Mucosa of rectum (tissue), 2 donors: ENCODE results near the gene CELA1.
"Not testable (repeated sequence)": the region's sequence is repeated elsewhere in the genome, so short reads cannot be mapped to it uniquely, and the experiment has no call there.

ENCODE experiments used
- H3K27ac ChIP-seq, 2 donors: one replicate each; pipeline ENCODE4 v1.7.0; 2013; ENCODE audit warnings: inconsistent platforms in 2 of 2, low read depth in 2 of 2, low read length in 2 of 2
- H3K27me3 ChIP-seq, 2 donors: one replicate each; pipeline ENCODE4 v1.7.0; 2013; ENCODE audit warnings: low read length in 2 of 2; ENCODE audit not compliant: control insufficient read depth in 2 of 2, insufficient read depth in 2 of 2
- H3K36me3 ChIP-seq, 2 donors: one replicate each; pipeline ENCODE4 v1.7.0; 2013; ENCODE audit warnings: low read length in 2 of 2; ENCODE audit not compliant: control insufficient read depth in 2 of 2, insufficient read depth in 2 of 2
- H3K4me1 ChIP-seq, 2 donors: one replicate each; pipeline ENCODE4 v1.7.0; 2013; ENCODE audit warnings: low read length in 2 of 2, mild to moderate bottlenecking in 1 of 2; ENCODE audit not compliant: control insufficient read depth in 2 of 2, insufficient read depth in 2 of 2
- H3K4me3 ChIP-seq, 2 donors: one replicate each; pipeline ENCODE4 v1.7.0; 2013; ENCODE audit warnings: low read length in 2 of 2
- H3K9ac ChIP-seq, 2 donors: one replicate each; pipeline ENCODE4 v1.7.0; 2013; ENCODE audit warnings: low read length in 2 of 2, low read depth in 1 of 2, mild to moderate bottlenecking in 1 of 2
- H3K9me3 ChIP-seq, 2 donors: one replicate each; pipeline ENCODE4 v1.7.0; 2013; ENCODE audit warnings: low read length in 2 of 2; ENCODE audit not compliant: control insufficient read depth in 2 of 2
- donor health status: healthy.
- donor health status: Normal muscosa, but diverticular disease.

Gene CELA1

GRCh38 chr12:51293696-51294095, 52.8 kb downstream of the CELA1 start:
- H3K4me1 ChIP-seq, result peaks cover 0 to 4% of the 10 kb centered on the region in 2 donors
- H3K4me3 ChIP-seq, result no peak overlapping the region
- H3K36me3 ChIP-seq, result no peaks in the 10 kb centered on the region
- no peak overlapping the region for H3K9ac ChIP-seq
- H3K27ac ChIP-seq, result no peak overlapping the region
- no peaks in the 10 kb centered on the region for H3K27me3 ChIP-seq
- H3K9me3 ChIP-seq, result no peaks in the 10 kb centered on the region

GRCh38 chr12:51291603-51292513, 54.6 kb downstream of the CELA1 start:
- Histone ChIP-seq H3K27ac (peak overlapping the region; percentile 63 to 78), H3K4me3 (peak overlapping the region; percentile 44 to 62)
- not testable (repeated sequence) for H3K9me3 ChIP-seq, H3K9ac ChIP-seq, H3K27me3 ChIP-seq, H3K4me1 ChIP-seq, H3K36me3 ChIP-seq

- Histone ChIP-seq H3K27ac (no peak overlapping the region), H3K9ac (no peak overlapping the region), H3K27me3 (no peaks in the 10 kb centered on the region), H3K9me3 (no peaks in the 10 kb centered on the region), H3K4me1 (no peaks in the 10 kb centered on the region), H3K4me3 (no peak overlapping the region), H3K36me3 (peaks cover 2 to 16% of the 10 kb centered on the region in 2 donors)
Observed at GRCh38 chr12:51285843-51286242, 60.6 kb downstream of the CELA1 start.

- no peaks in the 10 kb centered on the region for H3K27me3 ChIP-seq
- H3K4me3 ChIP-seq, result no peak overlapping the region
- no peaks in the 10 kb centered on the region for H3K9me3 ChIP-seq
- no peak overlapping the region for H3K9ac ChIP-seq
- no peaks in the 10 kb centered on the region for H3K4me1 ChIP-seq
- H3K27ac ChIP-seq, result no peak overlapping the region
- peaks cover 0 to 11% of the 10 kb centered on the region in 2 donors for H3K36me3 ChIP-seq
Observed at GRCh38 chr12:51281202-51281924, 65.1 kb downstream of the CELA1 start.
